HG02938 (cell line): ENCODE measurements around the gene SLC2A10.

ENCODE experiments used
- ATAC-seq: cut with Tn5 transposase; IDR thresholded peaks from one replicate; pipeline ENCODE4 v1.9.1; 2021; ENCODE audit warnings: mild to moderate bottlenecking, moderate library complexity; ENCODE audit not compliant: unreplicated experiment

Gene SLC2A10

DNA sequence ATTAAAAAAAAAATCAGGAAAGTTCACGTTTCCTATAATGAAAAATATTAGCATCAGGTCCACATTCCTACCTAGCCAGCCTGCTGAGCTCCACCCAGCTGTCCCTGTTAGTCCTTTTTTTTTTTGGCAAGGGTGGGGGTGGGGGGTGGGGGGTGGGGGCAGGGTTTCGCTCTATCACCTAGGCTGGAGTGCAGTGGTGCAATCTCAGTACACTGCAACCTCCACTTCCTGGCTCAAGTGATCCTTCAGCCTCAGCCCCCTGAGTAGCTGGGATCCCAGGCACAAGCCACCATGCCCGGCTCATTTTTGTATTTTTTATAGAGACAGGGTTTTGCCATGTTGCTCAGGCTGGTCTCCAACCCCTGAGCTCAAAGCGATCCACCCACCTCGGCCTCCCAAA, 7.5 kb upstream of the SLC2A10 start:
- ATAC-seq: no peak

DNA sequence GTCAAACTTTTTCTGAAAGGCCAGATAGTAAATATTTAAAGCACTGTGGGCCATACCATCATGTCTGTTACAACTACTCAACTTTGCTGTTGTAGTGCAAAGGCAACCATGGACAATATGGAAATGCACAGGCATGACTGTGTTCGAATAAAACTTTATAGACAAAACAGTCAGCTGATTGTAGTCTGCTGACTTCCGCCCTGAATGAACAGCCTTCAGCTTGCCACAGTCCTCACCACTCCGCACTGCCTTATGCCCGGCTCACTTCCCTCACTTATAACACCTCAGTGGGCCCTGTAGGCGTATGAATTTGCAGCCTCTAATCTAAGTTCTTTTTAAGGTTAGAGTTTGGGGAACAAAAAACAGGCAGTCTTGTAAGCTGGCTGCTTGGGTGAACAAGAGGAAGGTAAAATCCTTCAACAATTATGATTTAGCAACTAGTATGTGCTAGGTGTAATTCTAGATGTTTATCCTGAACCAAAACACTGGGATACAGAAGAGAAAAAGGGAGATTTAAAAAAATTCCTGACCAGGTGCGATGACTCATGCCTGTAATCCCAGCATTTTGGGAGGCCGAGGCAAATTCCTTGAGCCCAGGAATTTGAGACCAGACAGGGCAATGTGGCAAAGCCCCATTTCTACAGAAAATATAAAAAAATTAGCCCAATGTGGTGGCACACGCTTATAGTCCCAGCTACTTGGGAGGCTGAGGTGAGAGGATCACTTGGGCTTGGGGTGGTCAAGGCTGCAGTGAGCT, 6.8 kb upstream of the SLC2A10 start:
- no peak for ATAC-seq

DNA sequence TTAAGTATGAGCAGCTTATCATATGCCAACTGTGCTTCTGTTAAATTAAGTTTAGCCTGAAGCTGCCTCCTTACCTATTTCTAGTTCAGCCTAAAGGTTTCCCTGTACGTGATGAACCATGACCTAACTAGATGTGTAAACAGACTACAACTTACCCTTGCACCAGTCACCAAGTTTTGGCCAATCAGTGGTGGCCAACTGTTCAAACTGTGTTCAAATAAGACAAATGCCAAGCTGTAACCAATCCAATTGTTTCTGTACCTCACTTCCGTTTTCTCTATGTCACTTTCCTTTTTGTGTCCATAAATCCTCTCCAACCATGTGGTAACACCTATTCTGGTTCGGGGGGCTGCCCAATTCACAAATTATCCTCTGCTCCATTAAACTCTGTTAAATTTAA, 6.0 kb upstream of the SLC2A10 start:
- no peak for ATAC-seq

DNA sequence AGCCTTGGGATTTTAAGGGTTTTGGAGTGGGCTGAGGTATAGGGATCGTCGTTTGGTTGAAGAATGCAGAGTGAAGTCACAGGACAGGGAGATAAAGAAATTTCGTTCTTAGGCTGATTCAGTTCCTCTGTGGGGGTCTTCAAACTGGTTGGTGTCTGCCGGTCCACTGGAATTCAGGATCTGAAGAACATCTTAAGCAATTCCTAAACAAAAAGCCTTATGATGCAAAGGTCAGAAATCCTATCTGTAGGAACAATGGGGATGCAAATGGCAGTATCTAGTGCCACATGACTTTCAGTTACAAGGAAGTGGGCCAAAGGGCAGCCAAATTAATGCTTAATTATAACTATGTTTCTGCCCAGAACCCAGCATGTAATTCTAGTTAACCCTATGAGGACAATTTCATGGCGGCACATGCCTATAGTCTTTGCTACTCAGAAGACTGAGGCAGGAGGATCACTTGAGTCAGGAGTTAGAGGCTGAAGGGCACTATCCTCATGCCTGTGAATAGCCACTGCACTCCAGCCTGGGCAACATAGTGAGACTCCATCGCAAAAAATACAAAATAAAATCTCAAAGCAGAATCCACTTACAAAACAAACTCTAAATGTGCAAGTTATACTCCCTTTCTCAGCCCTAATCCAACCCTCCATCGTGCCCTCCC, 4.6 kb upstream of the SLC2A10 start:
- no peak for ATAC-seq

DNA sequence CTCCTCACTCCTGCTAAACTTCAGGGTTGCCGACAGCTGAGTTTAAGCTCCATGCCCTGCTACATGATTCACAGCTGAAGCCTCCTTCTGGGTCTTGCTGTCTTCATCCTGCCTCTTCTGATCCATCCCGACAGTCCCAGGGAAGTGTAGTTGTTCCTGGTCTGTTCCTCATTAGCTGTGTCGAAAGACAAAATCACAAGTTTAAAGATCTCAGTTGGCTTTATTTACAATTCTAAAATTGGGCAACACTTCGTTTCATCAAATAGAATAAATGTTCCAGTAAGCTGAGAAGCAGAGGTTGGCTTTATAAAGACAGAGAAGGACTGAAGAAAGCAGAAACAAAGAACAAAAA, 4.1 kb upstream of the SLC2A10 start:
- no peak for ATAC-seq

DNA sequence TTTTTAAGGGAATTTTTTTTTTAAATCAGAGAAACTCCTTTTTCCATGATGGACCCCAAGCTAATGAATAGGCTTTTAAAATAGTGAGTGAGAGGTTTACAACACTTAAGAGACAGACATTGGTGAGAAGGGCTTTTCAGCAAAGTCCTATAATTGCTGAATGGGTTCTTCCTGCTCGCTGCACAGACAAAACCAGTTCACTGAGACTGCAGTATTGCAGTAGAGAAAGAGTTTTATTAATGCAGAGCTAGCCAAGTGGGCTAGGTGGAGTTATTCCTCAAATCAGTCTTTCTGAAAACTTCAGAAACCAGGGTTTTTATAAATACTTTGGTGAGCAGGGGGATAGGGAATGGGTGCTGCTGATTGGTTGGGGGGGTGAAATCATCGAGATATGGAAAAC, 3.2 kb upstream of the SLC2A10 start:
- ATAC-seq: no peak

DNA sequence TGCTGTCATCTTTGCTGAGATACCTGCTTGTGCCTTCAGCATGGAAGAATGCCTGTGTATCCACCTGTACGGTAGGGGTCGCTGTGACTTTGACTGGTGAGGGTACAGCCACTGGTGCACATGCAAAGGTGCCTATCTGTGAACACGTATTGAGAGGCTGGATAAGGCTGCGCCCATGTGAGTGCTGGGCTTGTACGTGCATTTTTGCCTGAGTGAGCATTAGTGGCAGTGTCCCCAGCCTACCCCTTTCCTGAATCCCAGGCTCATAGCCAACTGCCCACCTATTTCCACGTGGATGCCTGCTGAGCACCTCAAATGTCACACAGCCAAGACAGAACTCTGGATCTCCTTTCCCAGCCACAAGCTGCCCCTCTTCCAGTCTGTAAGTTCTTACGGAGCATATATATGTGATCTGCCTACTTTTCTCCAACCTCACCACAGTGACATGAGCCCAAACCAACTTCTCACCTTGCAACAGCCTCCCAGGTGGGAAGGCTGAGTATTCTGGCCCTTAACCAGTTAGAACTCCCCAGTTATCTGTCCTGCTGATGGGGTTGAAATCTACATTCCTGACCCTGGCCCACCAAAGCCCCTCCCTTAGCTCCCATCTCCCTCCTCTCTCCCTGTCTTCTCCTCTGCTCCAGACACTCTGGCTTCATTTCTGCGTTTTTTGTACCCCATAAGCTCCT, 1.1 kb upstream of the SLC2A10 start:
- ATAC-seq: no peak

DNA sequence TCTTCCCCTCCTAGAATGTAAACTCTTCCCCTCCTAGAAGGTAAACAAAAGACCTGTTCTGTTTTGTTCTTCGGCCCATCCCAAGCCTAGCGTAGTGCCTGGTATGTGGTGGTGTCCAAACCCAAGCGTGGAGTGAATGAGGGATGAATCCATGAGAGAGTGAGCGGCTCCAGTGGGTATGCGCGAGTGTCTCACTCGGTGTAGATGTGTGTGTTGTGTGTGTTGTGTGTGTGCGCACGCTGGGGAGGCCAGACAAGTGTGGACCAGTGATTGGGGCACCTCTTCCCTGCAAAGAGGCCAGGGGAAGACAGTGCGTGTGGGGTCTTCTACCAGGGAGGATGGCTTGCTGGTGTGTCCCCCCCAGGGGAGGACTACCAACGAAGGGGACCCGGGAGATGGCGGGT, 392 bp upstream of the SLC2A10 start:
- ATAC-seq: no peak

DNA sequence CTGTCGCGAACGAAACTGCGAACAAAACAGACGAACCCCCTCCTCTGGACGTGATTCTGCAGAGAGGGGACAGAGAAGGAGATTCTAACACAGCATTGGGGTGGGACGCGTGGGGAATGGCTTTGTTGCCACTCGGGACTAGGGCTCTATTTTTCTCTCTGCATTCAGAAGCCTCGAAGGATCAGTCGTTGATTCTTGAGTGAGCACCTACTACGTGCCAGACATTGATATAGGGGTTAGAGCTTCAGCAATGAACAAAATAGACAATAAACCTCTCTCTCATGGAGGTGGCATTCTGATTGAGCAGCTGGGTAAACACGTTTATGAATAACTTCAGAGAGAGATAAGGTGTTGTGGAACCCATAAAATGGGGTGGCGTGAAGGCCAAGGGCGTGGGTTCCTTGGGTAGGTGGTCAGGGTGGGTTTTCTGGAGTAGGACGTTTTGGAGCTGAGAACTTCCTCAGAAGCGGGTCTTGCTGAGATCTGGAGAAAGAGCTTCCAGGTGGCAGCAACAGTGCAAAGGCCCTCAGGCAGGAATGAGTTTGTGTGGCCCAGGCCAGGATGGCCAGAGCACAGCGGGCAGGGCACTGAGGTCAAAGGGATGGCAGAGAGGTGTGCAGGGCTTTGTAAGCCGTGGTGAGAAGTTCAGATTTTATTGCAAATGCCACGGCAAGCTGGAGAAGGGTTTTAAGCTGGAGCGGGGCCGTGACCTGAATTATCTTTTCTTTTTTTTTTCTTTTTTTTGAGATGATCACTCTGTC, 884 bp downstream of the SLC2A10 start:
- ATAC-seq: no peak

DNA sequence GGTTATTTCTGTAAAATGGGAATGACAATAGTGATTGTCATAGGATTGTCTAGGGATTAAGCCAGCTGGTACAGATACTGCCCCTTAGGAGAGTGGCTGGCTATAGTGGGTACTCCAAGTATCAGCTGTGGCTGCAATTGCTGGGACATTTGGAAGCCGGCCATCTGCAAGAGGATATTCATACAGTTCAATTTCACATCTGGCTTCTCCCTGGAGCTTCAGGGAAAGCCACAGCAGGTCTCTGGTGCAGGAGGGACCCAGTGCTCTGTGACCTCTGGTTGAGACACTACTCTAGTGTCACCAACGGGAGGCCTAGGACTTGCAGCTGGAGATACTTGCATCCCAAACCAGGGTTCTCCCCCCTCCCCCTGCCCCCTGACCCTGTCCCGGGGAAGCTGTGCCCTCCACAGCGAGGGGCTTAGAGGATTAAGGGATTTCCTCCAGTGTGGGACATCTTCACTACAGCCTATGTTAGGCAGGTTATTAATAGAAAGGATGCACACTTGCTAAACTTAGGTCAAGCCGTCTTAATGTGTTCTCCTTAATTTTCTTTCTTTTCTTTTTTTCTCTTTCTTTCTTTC, 2.7 kb downstream of the SLC2A10 start:
- no peak for ATAC-seq

DNA sequence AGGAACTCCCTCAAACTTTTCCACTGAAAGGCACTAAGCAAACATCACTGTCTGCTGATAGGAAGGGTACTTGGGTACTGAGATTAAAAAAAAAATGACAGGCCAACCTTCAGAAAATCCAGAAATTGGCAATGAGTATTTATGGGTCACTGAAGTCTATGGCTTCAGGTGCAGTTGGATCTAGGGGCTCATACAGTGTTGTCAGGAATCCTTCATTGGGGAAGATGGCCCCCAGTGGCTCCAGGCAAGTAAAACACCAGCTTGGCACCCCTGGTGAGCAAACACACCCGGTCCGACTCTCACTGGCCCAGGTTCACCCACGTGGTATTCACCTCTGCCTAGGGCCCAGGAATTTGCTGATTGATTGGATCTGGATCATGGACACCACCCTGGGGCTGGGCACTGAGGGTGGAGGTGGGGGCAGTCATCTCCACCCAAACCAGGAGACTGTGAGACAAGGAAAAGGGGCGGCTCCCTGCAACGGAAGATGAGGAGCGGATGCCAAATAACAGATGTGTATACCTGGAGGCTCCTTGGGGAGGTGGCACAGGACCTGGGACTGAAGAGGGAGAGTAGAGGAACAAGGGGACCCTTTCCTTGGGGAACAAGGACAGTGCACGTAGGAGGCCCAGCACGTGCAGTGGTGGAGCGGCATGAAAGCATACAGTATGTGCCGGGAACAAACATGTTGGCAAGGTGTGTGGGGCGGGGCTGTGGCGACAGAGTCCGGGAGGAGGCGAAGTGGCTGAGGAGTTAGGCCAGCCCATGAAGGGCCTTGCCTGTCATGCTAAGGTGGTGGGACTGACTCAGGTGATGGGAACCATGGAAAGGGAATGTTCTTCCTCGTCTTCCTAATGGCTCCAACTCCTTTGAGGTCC, 4.7 kb downstream of the SLC2A10 start:
- ATAC-seq: no peak

DNA sequence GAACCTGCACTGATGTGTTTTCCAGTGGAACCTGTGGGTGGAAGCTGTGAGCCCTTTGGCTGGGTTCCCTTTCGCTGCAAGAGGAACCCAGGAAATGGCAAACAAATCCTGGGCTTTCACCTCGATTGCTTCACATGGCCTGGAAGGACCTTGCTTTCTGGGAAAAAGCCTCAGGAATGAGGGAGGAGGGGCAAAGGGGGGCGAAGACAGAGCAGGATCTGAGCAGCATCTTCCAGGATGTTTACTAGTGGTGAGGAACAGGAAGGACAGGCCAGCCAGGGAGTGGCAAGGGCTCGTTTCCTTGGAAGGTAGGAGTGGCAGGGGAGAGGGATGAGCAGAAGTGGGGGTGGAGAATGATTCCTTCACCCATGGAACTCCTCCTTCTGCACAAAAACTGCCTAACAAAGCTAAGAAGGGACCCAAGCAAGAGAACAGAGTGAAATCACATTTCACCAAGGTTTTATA, 5.9 kb downstream of the SLC2A10 start:
- ATAC-seq: no peak

DNA sequence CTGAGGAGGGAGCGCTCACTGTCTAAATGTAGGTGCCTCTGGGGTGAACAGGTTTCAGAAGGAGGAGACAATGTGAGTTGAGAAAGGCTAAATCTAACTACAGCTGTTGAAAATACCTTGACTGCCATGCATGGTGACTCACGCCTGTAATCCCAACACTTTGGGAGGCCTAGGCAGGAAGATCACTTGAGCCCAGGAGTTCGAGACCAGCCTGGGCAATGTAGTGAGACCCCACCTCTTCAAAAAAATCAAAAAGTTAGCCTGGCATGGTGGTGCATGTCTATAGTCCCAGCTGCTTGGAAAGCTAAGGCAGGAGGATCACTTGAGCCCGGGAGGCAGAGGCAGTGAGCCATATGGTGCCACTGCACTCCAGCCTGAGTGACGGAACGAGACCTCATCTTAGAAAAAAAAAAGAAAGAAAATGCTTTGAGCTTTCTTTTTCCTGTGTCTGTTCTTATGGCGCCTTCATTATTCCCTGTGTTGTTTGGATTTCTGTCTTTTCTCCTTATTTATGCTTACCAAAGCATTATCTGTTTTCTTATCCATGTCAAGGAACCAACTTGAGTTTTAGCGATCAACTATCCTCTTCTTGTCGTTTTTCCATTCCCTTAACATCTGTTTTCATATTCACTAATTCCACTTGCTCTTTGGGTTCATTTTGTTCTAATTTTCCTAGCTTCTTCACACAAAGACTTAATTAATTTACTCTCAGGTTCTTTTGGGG, 8.5 kb downstream of the SLC2A10 start:
- no peak for ATAC-seq

DNA sequence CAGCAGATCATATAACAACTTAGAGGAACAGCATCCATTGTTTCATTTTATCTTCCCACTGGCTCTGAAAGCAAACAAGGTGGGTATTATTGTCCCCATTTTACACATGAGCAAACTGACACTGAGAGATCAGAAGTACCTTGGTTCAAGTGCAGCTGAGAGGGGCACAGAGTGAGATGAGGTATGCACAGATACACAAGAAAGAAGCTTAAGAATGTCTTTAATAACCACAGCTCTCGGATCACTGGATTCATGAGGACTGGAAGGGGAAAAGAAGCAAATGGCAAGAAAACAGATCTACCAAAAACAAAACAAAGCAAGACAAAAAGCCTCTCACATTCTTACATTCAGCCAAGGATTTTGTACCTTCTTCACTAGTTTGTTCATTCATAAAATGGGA, 10.6 kb downstream of the SLC2A10 start:
- ATAC-seq: no peak

DNA sequence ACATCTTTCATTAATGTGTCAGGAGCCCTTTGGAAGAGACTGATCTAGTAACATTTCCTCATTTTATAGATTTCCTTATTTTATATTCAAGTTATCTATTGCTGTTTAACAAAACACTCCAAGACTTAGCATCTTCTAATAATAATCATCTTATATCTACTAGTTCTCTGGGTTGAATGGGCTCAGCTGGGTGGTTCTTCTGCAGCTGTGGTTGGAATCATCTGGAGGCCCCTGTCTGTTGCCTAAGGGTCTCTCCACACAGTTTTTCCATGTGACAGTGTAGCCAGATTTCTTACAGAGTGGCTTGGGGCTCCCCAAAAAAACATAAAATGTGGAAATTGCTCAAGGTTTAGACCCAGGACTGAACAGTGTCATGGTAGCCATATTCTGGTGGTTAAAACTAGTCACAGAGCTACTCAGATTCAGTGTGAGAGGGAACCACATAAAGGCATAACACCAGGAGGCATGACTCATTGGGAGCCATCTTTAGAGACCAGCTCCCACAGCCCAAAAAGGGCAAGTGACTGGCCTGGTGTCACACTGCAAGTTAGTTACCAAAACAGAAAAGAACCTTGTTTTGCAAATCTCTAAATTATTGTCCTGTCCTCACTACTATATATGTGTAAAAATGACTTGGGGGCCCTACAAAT, 11.5 kb downstream of the SLC2A10 start:
- no peak for ATAC-seq

DNA sequence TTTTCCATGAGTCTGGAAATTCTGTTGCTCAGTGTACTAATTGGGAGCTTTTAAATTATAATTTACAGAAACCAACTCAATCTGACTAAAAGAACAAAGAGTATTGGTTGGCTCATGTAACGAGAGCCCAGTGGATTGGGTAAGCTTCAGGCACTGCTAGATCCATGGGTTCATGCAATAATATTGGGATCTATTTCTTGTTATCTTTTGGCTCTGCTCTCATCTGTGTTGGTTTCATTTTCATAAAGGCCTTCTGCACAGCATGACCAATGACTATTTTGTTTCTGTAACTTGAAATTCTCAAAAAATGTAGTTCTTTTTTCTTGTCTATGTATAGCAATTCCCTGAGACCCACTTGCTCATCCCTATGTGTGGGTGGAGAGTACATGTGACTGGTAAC, 12.0 kb downstream of the SLC2A10 start:
- no peak for ATAC-seq

DNA sequence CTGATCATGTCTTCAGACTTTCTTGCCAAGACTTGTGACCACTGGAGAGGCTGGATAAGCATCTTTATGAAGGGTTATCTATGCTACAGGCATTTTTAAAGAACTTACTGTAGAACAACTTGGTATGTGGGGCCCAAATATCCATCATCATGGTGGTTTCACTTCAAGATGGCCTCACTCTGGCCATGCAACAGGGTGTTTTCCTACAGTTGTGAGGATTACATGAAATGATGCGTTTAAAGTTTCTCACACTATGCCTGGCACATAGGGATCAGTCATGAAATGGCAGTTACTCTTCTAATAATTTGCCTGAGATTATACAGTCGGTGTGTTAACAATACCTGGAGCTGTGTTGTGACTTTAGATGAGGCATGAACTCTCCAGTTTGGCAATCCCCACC, 13.0 kb downstream of the SLC2A10 start:
- ATAC-seq: no peak

DNA sequence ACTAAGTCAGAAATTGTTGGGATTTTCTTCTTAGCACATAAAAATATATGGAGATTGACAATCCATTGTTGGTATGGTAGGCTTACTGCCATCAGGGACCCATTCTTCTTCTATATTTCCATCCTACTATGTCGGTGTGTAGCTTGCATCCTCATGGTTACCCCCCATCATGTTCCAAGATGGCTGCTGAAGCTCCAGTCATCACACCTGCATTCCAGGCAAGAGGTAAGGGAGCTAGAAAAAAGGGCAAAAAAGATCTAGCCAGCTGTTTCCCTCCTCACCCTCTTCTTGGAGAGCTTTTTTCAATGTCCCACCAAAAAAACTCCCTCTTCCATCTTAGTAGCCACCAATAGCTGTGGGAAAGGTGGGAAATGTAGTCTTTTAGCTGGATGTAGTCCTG, 13.6 kb downstream of the SLC2A10 start:
- no peak for ATAC-seq
